HCT116 (cell line): ENCODE measurements around the gene RPS6KL1. TPM values are rescaled to one million over a fixed set of nuclear protein-coding genes. Genes with fewer than 3 reads are reported as not detected.

Source experiments
- ATAC-seq: fragments of 200-7000 bp; cut with Tn5 transposase; 2 replicates; pipeline ENCODE4 v1.9.1; 2020; ENCODE audit warnings: mild to moderate bottlenecking, moderate library complexity
- BruUV-seq: library from RNA; stranded (reverse); fragments of 400-500 nt; replicated peaks from 2 replicates; lab custom pipeline; 2021; lab: Mats Ljungman, UMichigan
- CTCF ChIA-PET: fragments of 300-600 bp; sonication (Branson Sonifier 250); formaldehyde crosslinking; loops from one replicate; lab custom pipeline; 2021; ENCODE audit warnings: antibody characterized with exemption; lab: Charles Lee
- POLR2A ChIA-PET: fragments of 300-600, 350-600 bp; sonication (Branson Sonifier 250); formaldehyde crosslinking; loops from one replicate; lab custom pipeline; 2021; ENCODE audit warnings: antibody characterized with exemption; lab: Charles Lee
- RAD21 ChIA-PET, 2 experiments: fragments of 300-600 bp; sonication (Branson Sonifier 250); formaldehyde crosslinking; loops; one replicate each; lab custom pipeline; 2023; ENCODE audit warnings: low total read pairs in 2 of 2; ENCODE audit not compliant: uncharacterized antibody in 2 of 2, unreplicated experiment in 2 of 2, low non-redundant PET in 1 of 2; lab: Charles Lee
- DNase-seq: peaks from one replicate; pipeline ENCODE4 v3.0.0-alpha.2; 2010; ENCODE audit warnings: low read depth, low spot score
- H2AFZ ChIP-seq: fragments of 200-600 bp; shearing (Covaris generic), sonication (generic); 2 replicates; pipeline ENCODE4 v1.6.1; 2017; ENCODE audit warnings: low read depth, mixed run types, mixed read lengths, antibody characterized with exemption, low read length; ENCODE audit not compliant: poor library complexity, severe bottlenecking
- H3K27ac ChIP-seq: 2 replicates; pipeline ENCODE4 v1.5.1; 2012; ENCODE audit warnings: low read depth, low read length
- H3K27me3 ChIP-seq: fragments of 200-600 bp; sonication (generic); 2 replicates; pipeline ENCODE4 v1.6.1; 2016; ENCODE audit warnings: mixed run types, low read length, mixed read lengths; ENCODE audit not compliant: insufficient read depth
- H3K36me3 ChIP-seq, 2 experiments: fragments of 200-500 bp in 1 of 2; fragments of 200-600 bp in 1 of 2; sonication (Bioruptor generic) in 1 of 2; sonication (generic) in 1 of 2; 2 replicates each; pipeline versions ENCODE4 v1.5.1 to v1.6.1; 2014 to 2016; ENCODE audit warnings: low read length in 2 of 2, inconsistent platforms in 1 of 2, mixed read lengths in 1 of 2, mixed run types in 1 of 2; ENCODE audit not compliant: insufficient read depth in 2 of 2, control insufficient read depth in 1 of 2
- H3K4me1 ChIP-seq, 2 experiments: fragments of 200-600 bp in 1 of 2; sonication (generic) in 1 of 2; 2 replicates each; pipeline versions ENCODE4 v1.5.1 to v1.6.1; 2012 to 2017; ENCODE audit warnings: low read length in 2 of 2, inconsistent platforms in 1 of 2, mild to moderate bottlenecking in 1 of 2, mixed read lengths in 1 of 2, mixed run types in 1 of 2, moderate library complexity in 1 of 2; ENCODE audit not compliant: insufficient read depth in 2 of 2, control insufficient read depth in 1 of 2
- H3K4me2 ChIP-seq: fragments of 200-600 bp; sonication (generic); 2 replicates; pipeline ENCODE4 v1.6.1; 2017; ENCODE audit warnings: mixed run types, low read length, mixed read lengths
- H3K4me3 ChIP-seq, 2 experiments: fragments of 200-600 bp in 1 of 2; sonication (generic) in 1 of 2; replicated peaks in 1 of 2; 2 replicates each; pipeline ENCODE4 v1.5.1; 2011 to 2016; ENCODE audit warnings: low read length in 2 of 2, control low read depth in 1 of 2, low read depth in 1 of 2, mild to moderate bottlenecking in 1 of 2, mixed read lengths in 1 of 2, mixed run types in 1 of 2
- H3K79me2 ChIP-seq: fragments of 200-600 bp; sonication (generic); 2 replicates; pipeline ENCODE4 v1.6.1; 2017; ENCODE audit warnings: mild to moderate bottlenecking, mixed run types, low read length, moderate library complexity, mixed read lengths; ENCODE audit not compliant: insufficient read depth
- H3K9ac ChIP-seq: fragments of 200-600 bp; sonication (generic); 2 replicates; pipeline ENCODE4 v1.6.1; 2016; ENCODE audit warnings: low read length, mixed read lengths
- H3K9me2 ChIP-seq: fragments of 200-600 bp; sonication (generic), shearing (Covaris generic); 2 replicates; pipeline ENCODE4 v1.6.1; 2017; ENCODE audit warnings: mixed run types, mild to moderate bottlenecking, moderate library complexity; ENCODE audit not compliant: insufficient read depth
- H3K9me3 ChIP-seq, 2 experiments: fragments of 200-500 bp in 1 of 2; fragments of 200-600 bp in 1 of 2; sonication (Bioruptor generic) in 1 of 2; sonication (generic) in 1 of 2; 2 replicates each; pipeline ENCODE4 v1.6.1; 2014 to 2017; ENCODE audit warnings: low read length in 2 of 2, mixed read lengths in 2 of 2, inconsistent platforms in 1 of 2, low read depth in 1 of 2, mild to moderate bottlenecking in 1 of 2, mixed run types in 1 of 2, moderate library complexity in 1 of 2; ENCODE audit not compliant: control insufficient read depth in 1 of 2, insufficient read depth in 1 of 2
- H4K20me1 ChIP-seq: fragments of 200-600 bp; sonication (generic), shearing (Covaris generic); 2 replicates; pipeline ENCODE4 v1.6.1; 2017; ENCODE audit warnings: mixed run types, mild to moderate bottlenecking, moderate library complexity; ENCODE audit not compliant: insufficient read depth
- ATF3 ChIP-seq: IDR thresholded peaks from 2 replicates; pipeline ENCODE4 v1.6.1; 2012
- CBX3 ChIP-seq: IDR thresholded peaks from 2 replicates; pipeline ENCODE4 v1.6.1; 2012; ENCODE audit warnings: low read depth
- EZH2 ChIP-seq: fragments of 200-600 bp; sonication (generic); IDR thresholded peaks from 2 replicates; pipeline ENCODE4 v1.6.1; 2017; ENCODE audit warnings: antibody characterized with exemption, mixed run types
- EZH2phosphoT487 ChIP-seq: fragments of 200-600 bp; IDR thresholded peaks from 2 replicates; pipeline ENCODE4 v1.6.1; 2018; ENCODE audit warnings: antibody characterized with exemption, borderline replicate concordance
- JUND ChIP-seq: IDR thresholded peaks from 2 replicates; pipeline ENCODE4 v1.6.1; 2012
- MAX ChIP-seq: IDR thresholded peaks from 2 replicates; pipeline ENCODE4 v1.6.1; 2012
- POLR2A ChIP-seq: IDR thresholded peaks from 2 replicates; pipeline ENCODE4 v1.7.0; 2011; ENCODE audit warnings: borderline replicate concordance; ENCODE audit not compliant: insufficient read depth, insufficient read length; ENCODE audit errors: extremely low read depth
- REST ChIP-seq: IDR thresholded peaks from 2 replicates; pipeline ENCODE4 v1.6.1; 2012; ENCODE audit warnings: low read depth
- SP1 ChIP-seq: IDR thresholded peaks from 2 replicates; pipeline ENCODE4 v1.6.1; 2012; ENCODE audit warnings: low read depth
- SRF ChIP-seq: IDR thresholded peaks from 2 replicates; pipeline ENCODE4 v1.6.1; 2012; ENCODE audit warnings: low read depth
- TCF7L2 ChIP-seq: IDR thresholded peaks from 2 replicates; pipeline ENCODE4 v1.7.0; 2011; ENCODE audit warnings: borderline replicate concordance, inconsistent platforms; ENCODE audit not compliant: insufficient read depth, insufficient read length; ENCODE audit errors: extremely low read depth
- YY1 ChIP-seq: IDR thresholded peaks from 2 replicates; pipeline ENCODE4 v1.6.1; 2011; ENCODE audit warnings: low read length, low read depth, moderate library complexity, mild to moderate bottlenecking; ENCODE audit not compliant: insufficient replicate concordance; ENCODE audit errors: extremely low read depth
- ZNF274 ChIP-seq: fragments of 200-500 bp; sonication (Bioruptor generic); IDR thresholded peaks from 2 replicates; pipeline ENCODE4 v1.6.1; 2014; ENCODE audit warnings: mild to moderate bottlenecking, low read depth, low read length, inconsistent platforms
- intact Hi-C: fragments of 100-400 bp; cut with micrococcal nuclease; formaldehyde crosslinking; loops from 2 replicates; pipeline ENCODE4 v1.10.0; 2022
- total RNA-seq: library from RNA; stranded (reverse); gene quantifications from one replicate; pipeline ENCODE4 v1.2.1, GENCODE V29; 2021; ENCODE audit not compliant: unreplicated experiment
- TF ChIP-seq, protein P1 (sequence below): IDR thresholded peaks from 2 replicates; pipeline ENCODE4 v1.6.1; 2011; ENCODE audit warnings: mild to moderate bottlenecking, low read length, moderate library complexity; ENCODE audit not compliant: insufficient replicate concordance; ENCODE audit errors: extremely low read depth

The RPS6KL1 gene
- total RNA-seq, 1 experiment from 2014 or later, result 6.7 TPM

GRCh38 chr14:74911704-74912103, 11.4 kb downstream of the RPS6KL1 start:
- intact Hi-C loops, result no loop called here
- no peak overlapping the region for H2AFZ ChIP-seq
- H3K79me2 ChIP-seq, result no peaks in the 10 kb centered on the region
- ChIA-PET POLR2A (no interaction called here), CTCF (interaction anchor here (0.6 to 2.3 kb wide), 3 partner anchors 11 to 51 kb away, joined by 3 to 7 read pairs (median 5); partner anchors contain the start of gene RPS6KL1)
- BruUV-seq, result no TSS peak
- no peak overlapping the region for H3K9ac ChIP-seq
- no peaks in the 10 kb centered on the region for H3K9me3 ChIP-seq
- no peaks in the 10 kb centered on the region for H3K27me3 ChIP-seq
- H3K4me2 ChIP-seq, result peak overlapping the region; percentile 39
- no peaks in the 10 kb centered on the region for H4K20me1 ChIP-seq
- H3K4me1 ChIP-seq, result peaks cover 10 to 21% of the 10 kb centered on the region in 2 experiments; a peak in 3 of 4 replicates
- DNase-seq, result no peak
- no peaks in the 10 kb centered on the region; a peak in 1 of 4 replicates for H3K36me3 ChIP-seq
- H3K4me3 ChIP-seq, result no peak overlapping the region
- H3K9me2 ChIP-seq, result no peaks in the 10 kb centered on the region
- no peak overlapping the region for H3K27ac ChIP-seq
- no peak for TF ChIP-seq ATF3
- no peak for TF ChIP-seq CBX3
- no peak for TF ChIP-seq SP1
- no peak for TF ChIP-seq ZNF274
- no peak for TF ChIP-seq SRF
- no peak for TF ChIP-seq YY1
- TF ChIP-seq JUND, result no peak
- TF ChIP-seq EZH2, result no peak
- TF ChIP-seq, protein P1, sequence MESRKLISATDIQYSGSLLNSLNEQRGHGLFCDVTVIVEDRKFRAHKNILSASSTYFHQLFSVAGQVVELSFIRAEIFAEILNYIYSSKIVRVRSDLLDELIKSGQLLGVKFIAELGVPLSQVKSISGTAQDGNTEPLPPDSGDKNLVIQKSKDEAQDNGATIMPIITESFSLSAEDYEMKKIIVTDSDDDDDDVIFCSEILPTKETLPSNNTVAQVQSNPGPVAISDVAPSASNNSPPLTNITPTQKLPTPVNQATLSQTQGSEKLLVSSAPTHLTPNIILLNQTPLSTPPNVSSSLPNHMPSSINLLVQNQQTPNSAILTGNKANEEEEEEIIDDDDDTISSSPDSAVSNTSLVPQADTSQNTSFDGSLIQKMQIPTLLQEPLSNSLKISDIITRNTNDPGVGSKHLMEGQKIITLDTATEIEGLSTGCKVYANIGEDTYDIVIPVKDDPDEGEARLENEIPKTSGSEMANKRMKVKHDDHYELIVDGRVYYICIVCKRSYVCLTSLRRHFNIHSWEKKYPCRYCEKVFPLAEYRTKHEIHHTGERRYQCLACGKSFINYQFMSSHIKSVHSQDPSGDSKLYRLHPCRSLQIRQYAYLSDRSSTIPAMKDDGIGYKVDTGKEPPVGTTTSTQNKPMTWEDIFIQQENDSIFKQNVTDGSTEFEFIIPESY, result no peak
- no peak for TF ChIP-seq EZH2phosphoT487
- no peak for TF ChIP-seq TCF7L2
- no peak for TF ChIP-seq POLR2A
- no peak for TF ChIP-seq REST
- no peak for TF ChIP-seq MAX
- TF ChIP-seq, all 23 proteins: peak for 0
- peak; percentile 20; the same call in 1 of the 2 replicates for ATAC-seq
- RAD21 ChIA-PET, result no interaction called here
